Small intestine (tissue), 7 donors: Measurements from ENCODE around the gene CHST1. TPM values are rescaled to one million over a fixed set of nuclear protein-coding genes. Genes with fewer than 3 reads are reported as not detected.

ENCODE experiments used
- DNase-seq, 2 donors: peaks; one replicate each; pipeline versions ENCODE4 v3.0.0 to v3.0.0-alpha.2; 2013
- FAIRE-seq: peaks from 2 replicates; lab custom pipeline; 2012; peaks lifted over from hg19 to GRCh38; lab: Jason Lieb, UNC
- H3K27ac ChIP-seq, 3 donors: one replicate each; pipeline ENCODE4 v1.5.1; 2013; ENCODE audit warnings: low read length in 2 of 3, mild to moderate bottlenecking in 2 of 3, control low read depth in 1 of 3, inconsistent platforms in 1 of 3, low read depth in 1 of 3, moderate library complexity in 1 of 3
- H3K27me3 ChIP-seq, 3 donors: one replicate each; pipeline ENCODE4 v1.6.1; 2013; ENCODE audit warnings: low read length in 3 of 3, inconsistent platforms in 1 of 3; ENCODE audit not compliant: control insufficient read depth in 3 of 3, insufficient read depth in 3 of 3
- H3K36me3 ChIP-seq, 3 donors: one replicate each; pipeline ENCODE4 v1.6.1; 2013; ENCODE audit warnings: low read length in 3 of 3, inconsistent platforms in 1 of 3, low read depth in 1 of 3, mild to moderate bottlenecking in 1 of 3, moderate library complexity in 1 of 3; ENCODE audit not compliant: control insufficient read depth in 3 of 3, insufficient read depth in 2 of 3
- H3K4me1 ChIP-seq, 3 donors: one replicate each; pipeline ENCODE4 v1.6.1; 2013; ENCODE audit warnings: low read length in 2 of 3, inconsistent platforms in 1 of 3, low read depth in 1 of 3, mild to moderate bottlenecking in 1 of 3, moderate library complexity in 1 of 3; ENCODE audit not compliant: control insufficient read depth in 3 of 3, insufficient read depth in 2 of 3
- H3K4me3 ChIP-seq, 3 donors: one replicate each; pipeline ENCODE4 v1.5.1; 2013; ENCODE audit warnings: low read length in 3 of 3, control low read depth in 1 of 3, inconsistent platforms in 1 of 3, low read depth in 1 of 3, mild to moderate bottlenecking in 1 of 3, moderate library complexity in 1 of 3
- H3K9me3 ChIP-seq, 2 donors: one replicate each; pipeline ENCODE4 v1.6.1; 2013; ENCODE audit warnings: low read depth in 1 of 2, low read length in 1 of 2; ENCODE audit not compliant: control insufficient read depth in 2 of 2, insufficient read depth in 1 of 2
- WGBS, 3 donors: extraction: QIAGEN DNeasy Blood & Tissue Kit; methylation state at CpG; one replicate each; pipeline ENCODE4 v1.1.7; 2013; 5-methylcytosine and 5-hydroxymethylcytosine counted together
- polyA plus RNA-seq, 4 donors: library from polyadenylated mRNA; stranded (reverse) in 3 of 4; unstranded in 1 of 4; fragments of 200-250 nt in 3 of 4; fragments of 120-200 nt in 1 of 4; gene quantifications; one replicate each; pipeline versions ENCODE4 v1.2.1 to v1.2.3, GENCODE V29; 2013
- donor health status: healthy with polysubstance abuse.
- donor health status: control.
- donor health status: control.
- donor health status: Bipolar disorder and iron deficiency.
- donor health status: healthy.

The CHST1 gene
- polyA plus RNA-seq, 4 donors, result 0.27 to 2.2 (median 1.1) TPM; not detected in 1

GRCh38 chr11:45698777-45699497 lies 33.5 kb upstream of the CHST1 start:
- WGBS, 3 donors, result 79 to 84% (median 82%) methylated on average over 8 of the region's 8 CpGs
- H3K4me3 ChIP-seq, result no peak overlapping the region
- H3K4me1 ChIP-seq, result no peaks in the 10 kb centered on the region
- no peak for DNase-seq
- no peaks in the 10 kb centered on the region for H3K36me3 ChIP-seq
- peaks cover 0 to 2% (median 0%) of the 10 kb centered on the region in 3 donors for H3K27me3 ChIP-seq
- H3K9me3 ChIP-seq, result no peaks in the 10 kb centered on the region
- no peak for FAIRE-seq
- no peak overlapping the region for H3K27ac ChIP-seq

DNA sequence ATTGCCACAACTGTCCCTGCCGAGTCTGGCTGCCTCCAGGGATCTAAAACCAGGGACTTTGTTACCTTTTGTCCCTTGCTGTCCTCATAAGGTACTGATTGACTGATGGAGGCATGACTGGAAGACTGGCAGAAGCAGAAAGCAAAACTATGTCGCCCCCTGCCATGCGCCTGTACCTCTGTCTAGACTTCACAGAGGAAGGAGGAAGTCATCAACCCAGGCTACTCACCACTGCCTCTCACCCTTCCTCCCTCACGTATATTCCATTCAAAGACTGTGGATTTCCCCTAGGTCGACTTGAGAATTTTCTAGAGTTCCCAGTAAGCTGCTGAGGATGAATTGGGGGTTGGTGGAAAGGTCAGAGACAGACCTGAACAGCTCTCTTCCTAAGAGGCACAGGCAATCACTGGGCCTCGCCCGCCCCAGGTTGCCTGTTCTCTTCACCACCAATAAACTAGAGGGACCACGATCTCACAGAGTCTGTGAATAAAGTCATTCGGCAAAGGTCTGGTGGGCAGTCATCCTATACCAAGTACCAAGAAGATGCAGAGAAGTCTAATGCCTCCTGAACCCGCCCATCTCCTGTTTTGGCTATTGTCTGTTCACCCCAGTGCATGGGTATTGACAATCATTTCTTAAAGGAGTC lies 27.5 kb upstream of the CHST1 start:
- no peaks in the 10 kb centered on the region for H3K36me3 ChIP-seq
- no peak for DNase-seq
- 71 to 73% (median 72%) methylated on average over 10 of the region's 10 CpGs for WGBS, 3 donors
- H3K9me3 ChIP-seq, result no peaks in the 10 kb centered on the region
- no peaks in the 10 kb centered on the region for H3K4me1 ChIP-seq
- FAIRE-seq, result no peak
- no peak overlapping the region for H3K4me3 ChIP-seq
- peaks cover 0 to 7% (median 0%) of the 10 kb centered on the region in 3 donors for H3K27me3 ChIP-seq
- H3K27ac ChIP-seq, result no peak overlapping the region

DNA sequence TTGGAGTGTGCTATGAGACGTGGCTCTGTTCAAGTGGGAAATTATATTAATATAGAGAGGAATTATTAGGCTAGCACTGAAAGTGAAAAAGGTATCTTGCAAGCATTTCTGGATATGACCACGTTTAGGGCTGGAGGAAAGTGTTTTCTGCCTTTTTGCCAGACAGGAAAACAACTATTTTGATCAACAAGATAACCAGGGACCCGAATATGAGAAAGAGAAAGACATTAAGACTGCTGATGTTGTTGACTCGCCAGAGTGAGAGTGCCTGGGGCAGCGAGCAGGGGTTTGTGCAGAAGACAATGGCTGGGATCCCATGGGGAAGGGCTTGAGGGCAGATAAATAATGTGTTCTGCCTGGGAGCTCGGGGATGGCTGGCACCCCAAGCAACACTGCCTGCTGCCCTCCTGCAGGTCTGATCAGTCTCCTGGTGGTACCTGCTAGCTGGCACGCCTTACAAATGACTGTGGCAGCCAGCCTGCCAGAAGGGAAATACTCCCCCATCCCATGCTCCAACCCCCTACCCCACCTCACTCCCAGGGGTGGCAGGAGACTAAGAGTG lies 23.1 kb upstream of the CHST1 start:
- no peak overlapping the region for H3K27ac ChIP-seq
- no peaks in the 10 kb centered on the region for H3K36me3 ChIP-seq
- 42 to 63% (median 49%) methylated on average over 7 of the region's 7 CpGs for WGBS, 3 donors
- peaks cover 0 to 14% (median 0%) of the 10 kb centered on the region in 3 donors for H3K27me3 ChIP-seq
- DNase-seq (no peak), FAIRE-seq (no peak)
- no peaks in the 10 kb centered on the region for H3K9me3 ChIP-seq
- H3K4me3 ChIP-seq, result no peak overlapping the region
- no peaks in the 10 kb centered on the region for H3K4me1 ChIP-seq

DNA sequence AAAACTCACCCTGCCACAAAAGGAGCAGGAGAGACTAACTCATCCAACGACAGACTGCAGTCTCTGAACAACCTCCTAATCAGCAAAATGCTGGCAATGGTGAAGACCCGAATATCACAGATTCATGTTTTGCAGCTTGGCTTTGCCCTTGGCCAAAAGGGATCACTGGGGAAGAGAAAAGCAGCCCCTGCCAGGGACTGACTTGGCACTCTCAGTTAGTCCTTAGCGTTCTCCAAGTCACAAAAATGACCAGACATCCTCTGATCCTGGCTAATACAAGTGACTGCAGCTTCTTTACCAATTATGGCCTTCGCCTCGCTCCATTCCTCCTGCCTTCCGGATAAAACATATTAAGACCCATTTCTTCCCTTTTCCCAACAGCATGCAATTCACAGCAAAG lies 22.4 kb upstream of the CHST1 start:
- no peaks in the 10 kb centered on the region for H3K36me3 ChIP-seq
- peaks cover 0 to 13% (median 0%) of the 10 kb centered on the region in 3 donors for H3K27me3 ChIP-seq
- H3K4me3 ChIP-seq, result no peak overlapping the region
- no peak for FAIRE-seq
- H3K9me3 ChIP-seq, result no peaks in the 10 kb centered on the region
- no peak for DNase-seq
- H3K27ac ChIP-seq, result no peak overlapping the region
- 81 to 91% (median 85%) methylated on average over 6 of the region's 6 CpGs for WGBS, 3 donors
- no peaks in the 10 kb centered on the region for H3K4me1 ChIP-seq

DNA sequence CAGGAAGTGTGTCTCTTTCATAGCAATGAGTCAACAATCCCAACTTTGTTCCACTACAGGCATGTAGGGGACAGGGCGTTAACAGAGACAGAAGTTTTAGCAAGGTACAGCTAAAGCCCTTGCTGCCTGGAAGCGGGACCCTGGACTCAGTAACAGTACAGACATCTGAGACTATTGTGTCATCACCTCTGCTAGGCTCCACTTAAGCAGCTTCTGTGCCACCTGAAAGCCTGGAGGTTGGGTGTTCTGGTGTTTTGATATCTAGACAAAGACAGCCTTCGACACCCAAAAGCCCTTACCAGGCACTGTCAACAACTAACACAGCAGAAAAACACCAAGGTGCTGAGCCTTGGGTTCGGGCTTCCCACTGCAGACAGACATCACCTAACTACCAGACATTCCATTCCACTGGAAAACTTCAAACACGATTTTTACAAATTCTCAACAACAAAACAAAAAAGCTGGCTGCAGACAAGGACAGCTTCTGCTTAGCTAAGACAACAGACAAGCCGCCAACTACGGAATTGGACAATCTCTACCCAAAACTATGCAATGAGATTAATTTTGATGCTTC lies 20.6 kb upstream of the CHST1 start:
- no peak for DNase-seq
- H3K9me3 ChIP-seq, result no peaks in the 10 kb centered on the region
- FAIRE-seq, result no peak
- peaks cover 0 to 13% (median 2%) of the 10 kb centered on the region in 3 donors for H3K27me3 ChIP-seq
- 74 to 88% (median 78%) methylated on average over 7 of the region's 7 CpGs for WGBS, 3 donors
- H3K27ac ChIP-seq, result no peak overlapping the region
- no peak overlapping the region for H3K4me3 ChIP-seq
- no peaks in the 10 kb centered on the region for H3K4me1 ChIP-seq
- H3K36me3 ChIP-seq, result no peaks in the 10 kb centered on the region

DNA sequence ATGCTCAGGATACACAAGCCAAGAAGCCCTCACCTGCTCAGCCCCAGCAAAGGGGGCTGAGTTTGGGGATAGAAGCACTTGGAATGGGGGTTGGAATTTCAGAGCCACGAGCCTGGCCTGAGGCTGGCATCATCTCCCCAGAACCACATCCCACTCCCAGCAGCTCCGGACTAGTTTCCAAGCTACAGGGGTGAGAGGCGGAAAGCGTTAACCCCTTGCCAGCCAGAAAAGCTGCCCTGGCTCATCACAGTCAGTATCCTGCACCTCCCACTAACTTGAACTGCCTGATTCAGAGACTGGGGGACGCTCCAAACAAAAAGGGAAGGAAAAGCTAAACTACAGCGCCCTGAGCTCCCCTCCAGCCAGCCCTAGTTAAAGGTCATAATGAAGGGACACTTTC lies 19.0 kb upstream of the CHST1 start:
- 37 to 58% (median 53%) methylated on average over 6 of the region's 6 CpGs for WGBS, 3 donors
- no peaks in the 10 kb centered on the region for H3K36me3 ChIP-seq

GRCh38 chr11:45683271-45684058 lies 18.0 kb upstream of the CHST1 start:
- H3K27ac ChIP-seq, result no peak overlapping the region
- no peaks in the 10 kb centered on the region for H3K9me3 ChIP-seq
- DNase-seq, result no peak
- H3K27me3 ChIP-seq, result peaks cover 0 to 12% (median 2%) of the 10 kb centered on the region in 3 donors
- no peaks in the 10 kb centered on the region for H3K4me1 ChIP-seq
- H3K36me3 ChIP-seq, result no peaks in the 10 kb centered on the region
- H3K4me3 ChIP-seq, result no peak overlapping the region
- no peak for FAIRE-seq
- WGBS, 3 donors, result 66 to 69% (median 69%) methylated on average over 8 of the region's 8 CpGs

More for the DNA sequence above, 19.0 kb upstream of the CHST1 start:
- H3K27me3 ChIP-seq, result peaks cover 0 to 15% (median 2%) of the 10 kb centered on the region in 3 donors
- DNase-seq (no peak), FAIRE-seq (no peak)
- H3K4me1 ChIP-seq, result no peaks in the 10 kb centered on the region
- no peak overlapping the region for H3K27ac ChIP-seq
- H3K9me3 ChIP-seq, result no peaks in the 10 kb centered on the region
- no peak overlapping the region for H3K4me3 ChIP-seq

DNA sequence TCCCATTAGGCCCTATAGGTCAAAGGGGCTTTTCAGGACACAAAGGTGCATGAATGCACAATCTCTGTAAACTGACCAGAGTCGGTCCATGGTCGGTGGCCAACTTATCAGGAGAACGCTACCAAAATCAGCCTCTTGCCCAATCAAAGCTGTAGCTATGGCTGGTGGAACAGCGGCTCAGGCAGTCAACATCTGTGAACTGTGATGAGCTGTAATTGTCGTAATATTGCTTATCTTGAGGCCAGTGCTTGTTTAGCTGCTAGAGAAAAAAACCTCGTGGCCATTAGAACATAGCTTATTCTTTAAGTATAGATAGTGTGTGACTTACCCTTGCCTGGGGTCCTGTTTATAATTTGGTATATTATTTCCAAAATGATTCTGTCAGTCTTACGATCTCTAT lies 14.4 kb upstream of the CHST1 start:
- no peaks in the 10 kb centered on the region for H3K36me3 ChIP-seq
- DNase-seq, result no peak
- no peak for FAIRE-seq
- no peak overlapping the region for H3K27ac ChIP-seq
- 51 to 77% (median 55%) methylated on average over 7 of the region's 7 CpGs for WGBS, 3 donors
- H3K4me3 ChIP-seq, result no peak overlapping the region
- no peaks in the 10 kb centered on the region for H3K4me1 ChIP-seq
- H3K27me3 ChIP-seq, result peaks cover 0 to 6% (median 2%) of the 10 kb centered on the region in 3 donors
- H3K9me3 ChIP-seq, result no peaks in the 10 kb centered on the region
